Right atrium auricular region (tissue), 2 donors: ENCODE measurements around the gene THSD4. TPM values are rescaled to one million over a fixed set of nuclear protein-coding genes. Genes with fewer than 3 reads are reported as not detected.

ENCODE experiments used
- DNase-seq: peaks from one replicate; pipeline ENCODE4 v3.0.0-alpha.2; 2019; ENCODE audit warnings: low spot score
- H3K27ac ChIP-seq, 2 donors: fragments of 200-600 bp; sonication (generic); 1 replicate in 1 of 2; 2 replicates in 1 of 2; pipeline ENCODE4 v1.5.1; 2016 to 2019
- H3K27me3 ChIP-seq, 2 donors: fragments of 200-600 bp; sonication (generic); one replicate each; pipeline versions ENCODE4 v1.5.1 to v1.6.0; 2017 to 2019
- H3K36me3 ChIP-seq: fragments of 200-600 bp; sonication (generic); one replicate; pipeline ENCODE4 v1.5.1; 2016
- H3K4me1 ChIP-seq, 2 donors: fragments of 200-600 bp; sonication (generic); one replicate each; pipeline versions ENCODE4 v1.5.1 to v1.6.0; 2017 to 2019
- H3K4me3 ChIP-seq, 2 donors: fragments of 200-600 bp; sonication (generic); 1 replicate in 1 of 2; 2 replicates in 1 of 2; pipeline ENCODE4 v1.5.1; 2017 to 2019; ENCODE audit warnings: mild to moderate bottlenecking in 1 of 2, moderate library complexity in 1 of 2
- H3K9me3 ChIP-seq, 2 donors: fragments of 200-600 bp; sonication (generic); one replicate each; pipeline ENCODE4 v1.5.1; 2019
- CTCF ChIP-seq, 2 donors: fragments of 200-600 bp; sonication (generic); IDR thresholded peaks; one replicate each; pipeline ENCODE4 v1.5.1; 2019; ENCODE audit warnings: antibody characterized with exemption in 2 of 2
- total RNA-seq, 2 donors: library from RNA; depleted of rRNA; stranded (reverse); fragments of >200 nt; gene quantifications; one replicate each; pipeline ENCODE4 v1.1.0, GENCODE V29; 2016

THSD4 gene
- total RNA-seq, 2 donors from 2014 or later = 41.2 to 85.3 TPM

GRCh38 chr15:71136793-71137518 lies 21.7 kb downstream of the THSD4 start:
- Histone ChIP-seq H3K27ac (peak overlapping the region; percentile 58 to 75), H3K9me3 (no peaks in the 10 kb centered on the region), H3K4me1 (peaks cover 0 to 53% of the 10 kb centered on the region in 2 donors), H3K36me3 (no peaks in the 10 kb centered on the region), H3K4me3 (no peak overlapping the region), H3K27me3 (no peaks in the 10 kb centered on the region)
- no peak for TF ChIP-seq CTCF (IDR thresholded peaks at IDR 0.05)
- DNase-seq = peak; percentile 58

DNA sequence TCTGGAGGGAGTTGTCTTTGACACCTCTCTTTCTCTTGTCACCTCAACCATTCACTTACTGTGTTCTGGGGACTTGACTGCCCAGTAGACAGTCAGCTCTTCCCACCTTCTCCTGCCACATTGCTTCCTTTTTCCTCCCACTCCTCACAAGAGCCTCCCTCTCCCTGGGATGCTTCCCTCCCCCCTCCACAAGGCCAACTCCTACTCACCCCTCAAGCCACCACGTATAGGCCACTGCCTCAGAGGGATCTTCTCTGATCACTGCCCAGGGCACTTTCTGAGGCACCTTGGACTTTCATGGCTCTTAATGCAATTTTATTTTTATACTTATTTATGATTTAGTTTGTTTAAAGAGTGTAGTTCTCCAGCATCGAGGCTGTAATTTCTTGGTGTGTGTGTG lies 23.2 kb downstream of the THSD4 start:
- no peak for DNase-seq
- H3K4me3 ChIP-seq = no peak overlapping the region
- H3K27ac ChIP-seq = peak overlapping the region in 1 of 2 donors; percentile 75
- TF ChIP-seq CTCF (IDR thresholded peaks at IDR 0.05) = no peak
- H3K4me1 ChIP-seq = peaks cover 0 to 43% of the 10 kb centered on the region in 2 donors
- H3K27me3 ChIP-seq = no peaks in the 10 kb centered on the region
- H3K36me3 ChIP-seq = no peaks in the 10 kb centered on the region
- H3K9me3 ChIP-seq = no peaks in the 10 kb centered on the region

DNA sequence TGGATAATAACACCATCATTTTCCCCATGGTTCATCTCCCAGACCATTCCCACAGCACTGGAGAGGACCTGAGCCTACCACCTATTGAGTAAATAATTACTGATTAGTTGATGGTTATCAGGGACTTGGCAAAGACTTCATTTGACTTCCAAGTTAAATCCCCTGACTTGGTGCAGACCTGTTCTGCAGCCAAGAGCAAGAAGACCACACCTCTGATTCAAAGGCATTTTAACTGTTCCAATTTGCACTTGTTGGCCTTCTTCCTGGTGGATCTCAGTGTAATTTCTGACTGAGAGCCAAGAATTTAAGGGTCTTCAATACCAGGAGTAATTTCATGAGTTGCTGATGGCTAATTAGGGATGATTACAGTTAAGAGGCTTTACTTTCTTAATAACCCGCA lies 24.0 kb downstream of the THSD4 start:
- Histone ChIP-seq H3K4me3 (no peak overlapping the region), H3K36me3 (no peaks in the 10 kb centered on the region), H3K4me1 (peaks cover 0 to 42% of the 10 kb centered on the region in 2 donors), H3K27ac (peak overlapping the region; percentile 54 to 56), H3K27me3 (no peaks in the 10 kb centered on the region), H3K9me3 (no peaks in the 10 kb centered on the region)
- DNase-seq = no peak
- TF ChIP-seq CTCF (IDR thresholded peaks at IDR 0.05) = no peak

GRCh38 chr15:71141572-71141971 lies 26.3 kb downstream of the THSD4 start:
- Histone ChIP-seq H3K4me1 (peaks cover 0 to 37% of the 10 kb centered on the region in 2 donors), H3K27ac (no peak overlapping the region), H3K36me3 (no peaks in the 10 kb centered on the region), H3K9me3 (no peaks in the 10 kb centered on the region), H3K27me3 (no peaks in the 10 kb centered on the region), H3K4me3 (no peak overlapping the region)
- no peak for DNase-seq
- TF ChIP-seq CTCF (IDR thresholded peaks at IDR 0.05) = no peak

DNA sequence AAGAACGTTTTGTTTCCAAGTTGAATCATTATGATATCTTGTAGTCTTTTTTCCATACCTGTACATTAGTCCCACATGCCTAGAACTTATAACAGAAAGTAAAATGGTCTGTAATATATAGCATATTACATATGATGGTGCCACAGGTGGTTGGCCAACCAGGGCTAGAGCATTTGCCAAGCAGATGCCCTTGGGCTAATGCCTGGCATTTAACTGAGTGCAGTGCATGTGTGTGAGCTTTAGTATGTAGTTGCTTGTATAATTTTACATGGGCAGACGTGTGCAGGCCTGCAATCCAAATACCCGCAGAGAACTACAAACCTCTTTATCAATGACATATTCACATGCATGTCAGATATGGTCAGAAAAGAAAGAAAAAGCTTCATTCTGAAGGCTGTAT lies 27.5 kb downstream of the THSD4 start:
- no peak overlapping the region for H3K27ac ChIP-seq
- H3K36me3 ChIP-seq = no peaks in the 10 kb centered on the region
- H3K27me3 ChIP-seq = no peaks in the 10 kb centered on the region
- no peak overlapping the region for H3K4me3 ChIP-seq
- H3K4me1 ChIP-seq = peaks cover 0 to 37% of the 10 kb centered on the region in 2 donors
- DNase-seq = peak; percentile 28
- no peaks in the 10 kb centered on the region for H3K9me3 ChIP-seq
- TF ChIP-seq CTCF (IDR thresholded peaks at IDR 0.05) = no peak
